ENCODE measurements around the gene PAM16. TPM values are rescaled to one million over a fixed set of nuclear protein-coding genes. Genes with fewer than 3 reads are reported as not detected.

Gene PAM16
- total RNA-seq, 1 experiment from 2014 or later: 104 TPM

DNA sequence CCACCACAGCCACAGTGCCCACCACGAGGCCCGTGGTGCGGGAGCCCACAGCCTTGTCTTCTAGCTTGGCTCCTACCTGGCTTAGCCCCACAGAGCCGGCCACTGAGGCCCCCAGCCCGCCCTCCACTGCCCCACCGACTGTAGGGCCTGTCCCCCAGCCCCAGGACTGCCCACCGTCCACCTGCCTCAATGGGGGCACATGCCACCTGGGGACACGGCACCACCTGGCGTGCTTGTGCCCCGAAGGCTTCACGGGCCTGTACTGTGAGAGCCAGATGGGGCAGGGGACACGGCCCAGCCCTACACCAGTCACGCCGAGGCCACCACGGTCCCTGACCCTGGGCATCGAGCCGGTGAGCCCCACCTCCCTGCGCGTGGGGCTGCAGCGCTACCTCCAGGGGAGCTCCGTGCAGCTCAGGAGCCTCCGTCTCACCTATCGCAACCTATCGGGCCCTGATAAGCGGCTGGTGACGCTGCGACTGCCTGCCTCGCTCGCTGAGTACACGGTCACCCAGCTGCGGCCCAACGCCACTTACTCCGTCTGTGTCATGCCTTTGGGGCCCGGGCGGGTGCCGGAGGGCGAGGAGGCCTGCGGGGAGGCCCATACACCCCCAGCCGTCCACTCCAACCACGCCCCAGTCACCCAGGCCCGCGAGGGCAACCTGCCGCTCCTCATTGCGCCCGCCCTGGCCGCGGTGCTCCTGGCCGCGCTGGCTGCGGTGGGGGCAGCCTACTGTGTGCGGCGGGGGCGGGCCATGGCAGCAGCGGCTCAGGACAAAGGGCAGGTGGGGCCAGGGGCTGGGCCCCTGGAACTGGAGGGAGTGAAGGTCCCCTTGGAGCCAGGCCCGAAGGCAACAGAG, 31.0 kb upstream of the PAM16 start:
- Histone ChIP-seq H3K4me3 (ENCODE audit: low read depth in 2 of 2, low read length in 2 of 2) (no peak overlapping the region), H3K27ac (ENCODE audit: low read length) (no peak overlapping the region), H3K4me1 (ENCODE audit: control insufficient read depth, insufficient read depth, low read length) (peaks cover 49% of the 10 kb centered on the region), H3K36me3 (ENCODE audit: control insufficient read depth, insufficient read depth, low read length) (no peaks in the 10 kb centered on the region), H3K9me3 (ENCODE audit: control insufficient read depth, insufficient read depth, low read depth, low read length) (no peaks in the 10 kb centered on the region), H3K27me3 (ENCODE audit: control insufficient read depth, insufficient read depth, low read length) (no peaks in the 10 kb centered on the region)
- POLR2A ChIA-PET: no interaction called here
- intact Hi-C loops (cut with micrococcal nuclease; ENCODE audit: unreplicated experiment): no loop called here
- TF ChIP-seq, protein P1, sequence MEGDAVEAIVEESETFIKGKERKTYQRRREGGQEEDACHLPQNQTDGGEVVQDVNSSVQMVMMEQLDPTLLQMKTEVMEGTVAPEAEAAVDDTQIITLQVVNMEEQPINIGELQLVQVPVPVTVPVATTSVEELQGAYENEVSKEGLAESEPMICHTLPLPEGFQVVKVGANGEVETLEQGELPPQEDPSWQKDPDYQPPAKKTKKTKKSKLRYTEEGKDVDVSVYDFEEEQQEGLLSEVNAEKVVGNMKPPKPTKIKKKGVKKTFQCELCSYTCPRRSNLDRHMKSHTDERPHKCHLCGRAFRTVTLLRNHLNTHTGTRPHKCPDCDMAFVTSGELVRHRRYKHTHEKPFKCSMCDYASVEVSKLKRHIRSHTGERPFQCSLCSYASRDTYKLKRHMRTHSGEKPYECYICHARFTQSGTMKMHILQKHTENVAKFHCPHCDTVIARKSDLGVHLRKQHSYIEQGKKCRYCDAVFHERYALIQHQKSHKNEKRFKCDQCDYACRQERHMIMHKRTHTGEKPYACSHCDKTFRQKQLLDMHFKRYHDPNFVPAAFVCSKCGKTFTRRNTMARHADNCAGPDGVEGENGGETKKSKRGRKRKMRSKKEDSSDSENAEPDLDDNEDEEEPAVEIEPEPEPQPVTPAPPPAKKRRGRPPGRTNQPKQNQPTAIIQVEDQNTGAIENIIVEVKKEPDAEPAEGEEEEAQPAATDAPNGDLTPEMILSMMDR (IDR thresholded peaks at IDR 0.05): no peak
- TF ChIP-seq TCF7L2 (IDR thresholded peaks at IDR 0.05; ENCODE audit: low read depth, low read length) (no peak), SIN3A (IDR thresholded peaks at IDR 0.05; ENCODE audit: borderline replicate concordance, insufficient read depth, low read depth, low read length) (no peak), POLR2AphosphoS5 (IDR thresholded peaks at IDR 0.05; ENCODE audit: low read depth, low read length) (no peak)
- TF ChIP-seq, protein P2, sequence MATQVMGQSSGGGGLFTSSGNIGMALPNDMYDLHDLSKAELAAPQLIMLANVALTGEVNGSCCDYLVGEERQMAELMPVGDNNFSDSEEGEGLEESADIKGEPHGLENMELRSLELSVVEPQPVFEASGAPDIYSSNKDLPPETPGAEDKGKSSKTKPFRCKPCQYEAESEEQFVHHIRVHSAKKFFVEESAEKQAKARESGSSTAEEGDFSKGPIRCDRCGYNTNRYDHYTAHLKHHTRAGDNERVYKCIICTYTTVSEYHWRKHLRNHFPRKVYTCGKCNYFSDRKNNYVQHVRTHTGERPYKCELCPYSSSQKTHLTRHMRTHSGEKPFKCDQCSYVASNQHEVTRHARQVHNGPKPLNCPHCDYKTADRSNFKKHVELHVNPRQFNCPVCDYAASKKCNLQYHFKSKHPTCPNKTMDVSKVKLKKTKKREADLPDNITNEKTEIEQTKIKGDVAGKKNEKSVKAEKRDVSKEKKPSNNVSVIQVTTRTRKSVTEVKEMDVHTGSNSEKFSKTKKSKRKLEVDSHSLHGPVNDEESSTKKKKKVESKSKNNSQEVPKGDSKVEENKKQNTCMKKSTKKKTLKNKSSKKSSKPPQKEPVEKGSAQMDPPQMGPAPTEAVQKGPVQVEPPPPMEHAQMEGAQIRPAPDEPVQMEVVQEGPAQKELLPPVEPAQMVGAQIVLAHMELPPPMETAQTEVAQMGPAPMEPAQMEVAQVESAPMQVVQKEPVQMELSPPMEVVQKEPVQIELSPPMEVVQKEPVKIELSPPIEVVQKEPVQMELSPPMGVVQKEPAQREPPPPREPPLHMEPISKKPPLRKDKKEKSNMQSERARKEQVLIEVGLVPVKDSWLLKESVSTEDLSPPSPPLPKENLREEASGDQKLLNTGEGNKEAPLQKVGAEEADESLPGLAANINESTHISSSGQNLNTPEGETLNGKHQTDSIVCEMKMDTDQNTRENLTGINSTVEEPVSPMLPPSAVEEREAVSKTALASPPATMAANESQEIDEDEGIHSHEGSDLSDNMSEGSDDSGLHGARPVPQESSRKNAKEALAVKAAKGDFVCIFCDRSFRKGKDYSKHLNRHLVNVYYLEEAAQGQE (IDR thresholded peaks at IDR 0.05; ENCODE audit: insufficient read depth in 1 of 2, low read depth in 2 of 2, low read length in 1 of 2): no peak
- DNase-seq (ENCODE audit: low read depth, low spot score) (no peak), ATAC-seq (no peak)
- CTCF ChIA-PET: no interaction called here
- no TSS peak for BruUV-seq (replicated peaks)
- in situ Hi-C loops (cut with HindIII; ENCODE audit: low pct_unique_long_range_greater_than_20kb, low sequenced_read_pairs): no loop called here

DNA sequence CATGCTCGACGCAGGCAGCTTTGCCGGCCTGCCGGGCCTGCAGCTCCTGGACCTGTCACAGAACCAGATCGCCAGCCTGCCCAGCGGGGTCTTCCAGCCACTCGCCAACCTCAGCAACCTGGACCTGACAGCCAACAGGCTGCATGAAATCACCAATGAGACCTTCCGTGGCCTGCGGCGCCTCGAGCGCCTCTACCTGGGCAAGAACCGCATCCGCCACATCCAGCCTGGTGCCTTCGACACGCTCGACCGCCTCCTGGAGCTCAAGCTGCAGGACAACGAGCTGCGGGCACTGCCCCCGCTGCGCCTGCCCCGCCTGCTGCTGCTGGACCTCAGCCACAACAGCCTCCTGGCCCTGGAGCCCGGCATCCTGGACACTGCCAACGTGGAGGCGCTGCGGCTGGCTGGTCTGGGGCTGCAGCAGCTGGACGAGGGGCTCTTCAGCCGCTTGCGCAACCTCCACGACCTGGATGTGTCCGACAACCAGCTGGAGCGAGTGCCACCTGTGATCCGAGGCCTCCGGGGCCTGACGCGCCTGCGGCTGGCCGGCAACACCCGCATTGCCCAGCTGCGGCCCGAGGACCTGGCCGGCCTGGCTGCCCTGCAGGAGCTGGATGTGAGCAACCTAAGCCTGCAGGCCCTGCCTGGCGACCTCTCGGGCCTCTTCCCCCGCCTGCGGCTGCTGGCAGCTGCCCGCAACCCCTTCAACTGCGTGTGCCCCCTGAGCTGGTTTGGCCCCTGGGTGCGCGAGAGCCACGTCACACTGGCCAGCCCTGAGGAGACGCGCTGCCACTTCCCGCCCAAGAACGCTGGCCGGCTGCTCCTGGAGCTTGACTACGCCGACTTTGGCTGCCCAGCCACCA, 30.2 kb upstream of the PAM16 start:
- POLR2A ChIA-PET: no interaction called here
- Histone ChIP-seq H3K27me3 (ENCODE audit: control insufficient read depth, insufficient read depth, low read length) (no peaks in the 10 kb centered on the region), H3K4me1 (ENCODE audit: control insufficient read depth, insufficient read depth, low read length) (peaks cover 49% of the 10 kb centered on the region), H3K36me3 (ENCODE audit: control insufficient read depth, insufficient read depth, low read length) (no peaks in the 10 kb centered on the region), H3K4me3 (ENCODE audit: low read depth in 2 of 2, low read length in 2 of 2) (no peak overlapping the region), H3K9me3 (ENCODE audit: control insufficient read depth, insufficient read depth, low read depth, low read length) (no peaks in the 10 kb centered on the region), H3K27ac (ENCODE audit: low read length) (no peak overlapping the region)
- no peak for TF ChIP-seq POLR2AphosphoS5 (IDR thresholded peaks at IDR 0.05; ENCODE audit: low read depth, low read length)
- TF ChIP-seq, protein P2 (IDR thresholded peaks at IDR 0.05; ENCODE audit: insufficient read depth in 1 of 2, low read depth in 2 of 2, low read length in 1 of 2): no peak
- TF ChIP-seq, protein P1 (IDR thresholded peaks at IDR 0.05): no peak
- no peak for TF ChIP-seq TCF7L2 (IDR thresholded peaks at IDR 0.05; ENCODE audit: low read depth, low read length)
- TF ChIP-seq SIN3A (IDR thresholded peaks at IDR 0.05; ENCODE audit: borderline replicate concordance, insufficient read depth, low read depth, low read length): no peak
- no TSS peak for BruUV-seq (replicated peaks)
- ATAC-seq: no peak
- no peak for DNase-seq (ENCODE audit: low read depth, low spot score)
- intact Hi-C loops (cut with micrococcal nuclease; ENCODE audit: unreplicated experiment) (no loop called here), in situ Hi-C loops (cut with HindIII; ENCODE audit: low pct_unique_long_range_greater_than_20kb, low sequenced_read_pairs) (no loop called here)
- CTCF ChIA-PET: no interaction called here

Data from Panc1 (cell line).